HepG2 (cell line): ENCODE data around the gene INTU.
A peak's percentile ranks its signal among the peaks of the same experiment; 100 is the strongest.

Experiments used
- AFF4 ChIP-seq: sonication (generic); formaldehyde crosslinking; IDR thresholded peaks from 2 replicates; pipeline ENCODE4 v1.4.0; 2020; ENCODE audit warnings: missing genetic modification reagents
- CEBPB ChIP-seq: IDR thresholded peaks from 2 replicates; pipeline ENCODE4 v1.6.1; 2011; ENCODE audit warnings: low read depth, low read length, improper control_type of control experiment, borderline replicate concordance
- CTCF ChIP-seq: sonication (generic); formaldehyde crosslinking; IDR thresholded peaks from 2 replicates; pipeline ENCODE4 v1.5.0; 2020; ENCODE audit warnings: mild to moderate bottlenecking, missing genetic modification reagents, moderate library complexity
- POLR2AphosphoS5 ChIP-seq: IDR thresholded peaks from 2 replicates; pipeline ENCODE4 v1.6.1; 2012; ENCODE audit warnings: low read depth, low read length
- SMAD3 ChIP-seq: sonication (generic); formaldehyde crosslinking; IDR thresholded peaks from 2 replicates; pipeline ENCODE4 v1.4.0; 2020; ENCODE audit warnings: missing genetic modification reagents
- TCF12 ChIP-seq, 2 experiments: fragments of 450-650 bp in 1 of 2; sonication (generic) in 1 of 2; formaldehyde crosslinking in 1 of 2; IDR thresholded peaks; 2 replicates each; pipeline versions ENCODE4 v1.6.1 to v1.8.0; 2017 to 2022; ENCODE audit warnings: antibody characterized with exemption in 1 of 2, mild to moderate bottlenecking in 1 of 2, missing genetic modification reagents in 1 of 2, moderate library complexity in 1 of 2
- ZNF136 ChIP-seq: sonication (generic); formaldehyde crosslinking; IDR thresholded peaks from 2 replicates; pipeline ENCODE4 v1.8.1; 2022; ENCODE audit warnings: low read depth, mild to moderate bottlenecking, moderate library complexity, missing genetic modification reagents
- ZNF256 ChIP-seq: sonication (generic); formaldehyde crosslinking; conservative IDR thresholded peaks from 2 replicates; pipeline ENCODE4 v1.4.0; 2020; ENCODE audit warnings: missing genetic modification reagents
- ZNF441 ChIP-seq: sonication (generic); formaldehyde crosslinking; IDR thresholded peaks from 2 replicates; pipeline ENCODE4 v1.7.0; 2021; ENCODE audit warnings: missing genetic modification reagents, borderline replicate concordance
- ZNF790 ChIP-seq: sonication (generic); formaldehyde crosslinking; IDR thresholded peaks from 2 replicates; pipeline ENCODE4 v1.8.0; 2022; ENCODE audit warnings: missing genetic modification reagents, mild to moderate bottlenecking, borderline replicate concordance
- ZSCAN9 ChIP-seq: IDR thresholded peaks from 2 replicates; pipeline ENCODE4 v1.6.1; 2016; ENCODE audit warnings: borderline replicate concordance

GRCh38 chr4:127622921-127623796 is 9.6 kb upstream of the INTU start:
- TF ChIP-seq ZNF441 (CRISPR knock-in tag) (no peak), ZNF790 (no peak), AFF4 (CRISPR knock-in tag) (no peak), ZNF136 (no peak), ZNF256 (CRISPR knock-in tag) (no peak), POLR2AphosphoS5 (no peak), ZSCAN9 (no peak), CEBPB (no peak), SMAD3 (CRISPR knock-in tag) (no peak), CTCF (CRISPR knock-in tag) (peak; percentile 59), TCF12 (IDR thresholded peaks at IDR 0.05) (no peak), TCF12 (CRISPR knock-in tag; IDR thresholded peaks at IDR 0.05) (no peak)
